HG02623 (cell line): ENCODE measurements around the gene PRAF2.

Source experiments
- ATAC-seq: cut with Tn5 transposase; IDR thresholded peaks from one replicate; pipeline ENCODE4 v1.9.1; 2021; ENCODE audit warnings: moderate library complexity; ENCODE audit not compliant: unreplicated experiment

PRAF2 gene

GRCh38 chrX:49073601-49074575, at the start of gene PRAF2:
PRAF2 (minus strand) TSS chrX:49074002; CDS start chrX:49073987, 15 bp downstream.
- peak; percentile 87 for ATAC-seq

GRCh38 chrX:49122499-49122898, 48.7 kb upstream of the PRAF2 start:
- no peak for ATAC-seq

GRCh38 chrX:49120091-49120490, 46.3 kb upstream of the PRAF2 start:
- no peak for ATAC-seq

GRCh38 chrX:49117581-49117980, 43.8 kb upstream of the PRAF2 start:
- no peak for ATAC-seq

- ATAC-seq = no peak
These were observed 42.9 kb upstream of the PRAF2 start for GRCh38 chrX:49116716-49117115.

GRCh38 chrX:49116076-49116475, 42.3 kb upstream of the PRAF2 start:
- no peak for ATAC-seq

GRCh38 chrX:49111791-49112190, 38.0 kb upstream of the PRAF2 start:
- ATAC-seq = no peak

- ATAC-seq = no peak
These were observed 36.6 kb upstream of the PRAF2 start for GRCh38 chrX:49110417-49110816.

GRCh38 chrX:49108641-49109040, 34.8 kb upstream of the PRAF2 start:
- ATAC-seq = no peak

GRCh38 chrX:49106930-49107329, 33.1 kb upstream of the PRAF2 start:
- ATAC-seq = no peak

- no peak for ATAC-seq
These were observed 32.5 kb upstream of the PRAF2 start for GRCh38 chrX:49106296-49106695.

GRCh38 chrX:49103637-49104036, 29.8 kb upstream of the PRAF2 start:
- no peak for ATAC-seq

GRCh38 chrX:49102190-49102589, 28.4 kb upstream of the PRAF2 start:
- no peak for ATAC-seq

- peak; percentile 7 for ATAC-seq
These were observed 27.8 kb upstream of the PRAF2 start for GRCh38 chrX:49101629-49101984.

- peak; percentile 87 for ATAC-seq
These were observed 27.2 kb upstream of the PRAF2 start for GRCh38 chrX:49100704-49101628.

- ATAC-seq = no peak
These were observed 22.6 kb upstream of the PRAF2 start for GRCh38 chrX:49096419-49096818.

GRCh38 chrX:49089553-49089952, 15.8 kb upstream of the PRAF2 start:
- no peak for ATAC-seq

GRCh38 chrX:49082271-49082871, 8.6 kb upstream of the PRAF2 start:
- ATAC-seq = no peak

- peak; percentile 74 for ATAC-seq
These were observed 6.0 kb upstream of the PRAF2 start, which contains the start of gene WDR45 for GRCh38 chrX:49079489-49080428. WDR45 (minus strand) TSS chrX:49079887; CDS start chrX:49078095, 1,792 bp downstream.

GRCh38 chrX:49077941-49078340, 4.1 kb upstream of the PRAF2 start:
- no peak for ATAC-seq
